ENCODE data around the gene CNTNAP4. TPM values are rescaled to one million over a fixed set of nuclear protein-coding genes. Genes with fewer than 3 reads are reported as not detected.

CNTNAP4 gene
- total RNA-seq, 2 experiments from 2014 or later = not detected

DNA sequence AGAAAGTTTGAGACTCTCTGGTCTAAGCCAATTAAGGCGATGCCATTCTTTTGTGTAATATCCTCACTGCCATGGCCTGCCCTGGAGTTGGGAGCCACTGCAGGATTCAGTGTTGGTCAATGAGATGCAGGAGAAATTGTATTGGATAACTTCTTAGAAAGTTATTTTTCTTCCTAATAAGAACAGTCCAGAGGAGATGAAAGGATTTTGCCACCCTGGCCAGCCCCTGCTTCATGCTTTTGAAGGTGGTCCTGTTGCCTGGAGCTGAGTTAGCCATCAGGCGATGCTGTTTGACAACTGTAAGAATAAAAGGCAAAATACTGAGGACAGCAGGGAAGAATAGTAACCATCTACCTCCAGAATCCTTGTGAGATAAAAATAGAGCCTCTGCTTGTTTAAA lies 35.4 kb upstream of the CNTNAP4 start:
- no peak overlapping the region for H3K27ac Mint-ChIP-seq
- H3K4me3 ChIP-seq (ENCODE audit: low read length) = no peak overlapping the region
- no peaks in the 10 kb centered on the region for H3K9me3 Mint-ChIP-seq
- no peaks in the 10 kb centered on the region for H3K36me3 ChIP-seq (ENCODE audit: insufficient read depth, low read length)
- no peaks in the 10 kb centered on the region for H3K4me1 Mint-ChIP-seq (ENCODE audit: low read depth)
- TF ChIP-seq CTCF (IDR thresholded peaks at IDR 0.05) = no peak
- H3K27me3 ChIP-seq (ENCODE audit: control insufficient read depth in 1 of 2, insufficient read depth in 2 of 2, low read length in 2 of 2) = no peaks in the 10 kb centered on the region
- no peaks in the 10 kb centered on the region for H3K27me3 Mint-ChIP-seq
- ATAC-seq (ENCODE audit: poor library complexity) (no peak), DNase-seq (no peak)
- POLR2A ChIA-PET = no interaction called here
- H3K9me3 ChIP-seq (ENCODE audit: control insufficient read depth in 1 of 2, insufficient read depth in 1 of 2, low read length in 2 of 2) = peaks cover 3 to 8% of the 10 kb centered on the region in 2 experiments
- CTCF ChIA-PET = no interaction called here
- no peaks in the 10 kb centered on the region for H3K4me1 ChIP-seq (ENCODE audit: insufficient read depth, low read length)
- intact Hi-C loops (cut with DNase I, micrococcal nuclease) = no loop called here
- no peak overlapping the region for H3K4me3 Mint-ChIP-seq
- no peaks in the 10 kb centered on the region for H3K36me3 Mint-ChIP-seq (ENCODE audit: low read depth)
- no peak overlapping the region for H3K27ac ChIP-seq (ENCODE audit: low read depth in 1 of 2, low read length in 2 of 2)

GRCh38 chr16:76243620-76244019 lies 33.6 kb upstream of the CNTNAP4 start:
- no peak overlapping the region for H3K4me3 ChIP-seq (ENCODE audit: low read length)
- ATAC-seq (ENCODE audit: poor library complexity) (no peak), DNase-seq (no peak)
- POLR2A ChIA-PET = no interaction called here
- no peaks in the 10 kb centered on the region for H3K27me3 Mint-ChIP-seq
- CTCF ChIA-PET = no interaction called here
- H3K27me3 ChIP-seq (ENCODE audit: control insufficient read depth in 1 of 2, insufficient read depth in 2 of 2, low read length in 2 of 2) = no peaks in the 10 kb centered on the region
- H3K36me3 Mint-ChIP-seq (ENCODE audit: low read depth) = no peaks in the 10 kb centered on the region
- H3K9me3 ChIP-seq (ENCODE audit: control insufficient read depth in 1 of 2, insufficient read depth in 1 of 2, low read length in 2 of 2) = peaks cover 3% of the 10 kb centered on the region in 2 experiments
- TF ChIP-seq CTCF (IDR thresholded peaks at IDR 0.05) = no peak
- intact Hi-C loops (cut with DNase I, micrococcal nuclease) = no loop called here
- no peak overlapping the region for H3K27ac Mint-ChIP-seq
- H3K9me3 Mint-ChIP-seq = peaks cover 5% of the 10 kb centered on the region
- H3K36me3 ChIP-seq (ENCODE audit: insufficient read depth, low read length) = no peaks in the 10 kb centered on the region
- no peaks in the 10 kb centered on the region for H3K4me1 Mint-ChIP-seq (ENCODE audit: low read depth)
- H3K4me1 ChIP-seq (ENCODE audit: insufficient read depth, low read length) = no peaks in the 10 kb centered on the region
- no peak overlapping the region for H3K4me3 Mint-ChIP-seq
- no peak overlapping the region for H3K27ac ChIP-seq (ENCODE audit: low read depth in 1 of 2, low read length in 2 of 2)

DNA sequence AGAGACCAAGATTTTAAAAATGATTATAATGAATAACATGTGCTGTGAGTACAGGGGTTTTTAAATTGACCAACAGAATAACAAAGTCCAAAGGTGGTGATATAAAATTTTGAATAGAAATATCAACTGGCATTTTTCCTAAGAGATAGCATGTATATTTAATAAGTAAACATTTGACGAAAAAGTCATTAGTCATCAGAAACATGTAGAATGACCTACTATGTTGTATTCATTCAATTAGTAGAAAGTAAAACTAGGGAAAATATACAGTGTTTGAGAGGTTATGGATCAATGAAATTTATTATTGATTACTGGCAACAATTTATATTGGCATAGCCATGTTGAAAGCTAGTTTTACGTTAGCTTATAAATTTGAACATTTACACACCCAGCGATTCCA lies 30.6 kb upstream of the CNTNAP4 start:
- ChIA-PET POLR2A (no interaction called here), CTCF (no interaction called here)
- Mint-ChIP-seq H3K27ac (no peak overlapping the region), H3K36me3 (ENCODE audit: low read depth) (no peaks in the 10 kb centered on the region), H3K9me3 (peaks cover 5% of the 10 kb centered on the region), H3K4me1 (ENCODE audit: low read depth) (no peaks in the 10 kb centered on the region), H3K4me3 (no peak overlapping the region), H3K27me3 (no peaks in the 10 kb centered on the region)
- Histone ChIP-seq H3K4me1 (ENCODE audit: insufficient read depth, low read length) (no peaks in the 10 kb centered on the region), H3K27me3 (ENCODE audit: control insufficient read depth in 1 of 2, insufficient read depth in 2 of 2, low read length in 2 of 2) (no peaks in the 10 kb centered on the region), H3K9me3 (ENCODE audit: control insufficient read depth in 1 of 2, insufficient read depth in 1 of 2, low read length in 2 of 2) (peaks cover 0 to 3% of the 10 kb centered on the region in 2 experiments), H3K4me3 (ENCODE audit: low read length) (no peak overlapping the region), H3K27ac (ENCODE audit: low read depth in 1 of 2, low read length in 2 of 2) (no peak overlapping the region), H3K36me3 (ENCODE audit: insufficient read depth, low read length) (no peaks in the 10 kb centered on the region)
- intact Hi-C loops (cut with DNase I, micrococcal nuclease) = no loop called here
- ATAC-seq (ENCODE audit: poor library complexity) (no peak), DNase-seq (no peak)
- no peak for TF ChIP-seq CTCF (IDR thresholded peaks at IDR 0.05)
